Parathyroid adenoma (tissue), 2 donors: ENCODE data around the gene RGS12.

Experiments
- H2AFZ ChIP-seq: fragments of 300-600 bp; sonication (generic); one replicate; pipeline ENCODE4 v1.7.0; 2017; ENCODE audit warnings: antibody characterized with exemption, mild to moderate bottlenecking
- H3K27ac ChIP-seq: fragments of 300-600 bp; sonication (generic); one replicate; pipeline ENCODE4 v1.7.0; 2017
- H3K27me3 ChIP-seq: fragments of 300-600 bp; sonication (generic); one replicate; pipeline ENCODE4 v1.7.0; 2017; ENCODE audit warnings: low read length; ENCODE audit not compliant: control insufficient read depth, insufficient read depth
- H3K36me3 ChIP-seq: fragments of 300-600 bp; sonication (generic); one replicate; pipeline ENCODE4 v1.7.0; 2017; ENCODE audit warnings: low read length; ENCODE audit not compliant: control insufficient read depth, insufficient read depth
- H3K4me1 ChIP-seq: fragments of 300-600 bp; sonication (generic); one replicate; pipeline ENCODE4 v1.7.0; 2017; ENCODE audit warnings: control low read depth
- H3K4me2 ChIP-seq: fragments of 300-600 bp; sonication (generic); one replicate; pipeline ENCODE4 v1.7.0; 2017; ENCODE audit warnings: low read length
- H3K4me3 ChIP-seq: fragments of 300-600 bp; sonication (generic); one replicate; pipeline ENCODE4 v1.7.0; 2017; ENCODE audit warnings: low read depth, low read length
- H3K79me2 ChIP-seq: fragments of 300-600 bp; sonication (generic); one replicate; pipeline ENCODE4 v1.7.0; 2017; ENCODE audit warnings: control low read depth
- H3K9ac ChIP-seq: fragments of 300-600 bp; sonication (generic); one replicate; pipeline ENCODE4 v1.7.0; 2017; ENCODE audit warnings: mild to moderate bottlenecking
- H3K9me3 ChIP-seq: fragments of 300-600 bp; sonication (generic); one replicate; pipeline ENCODE4 v1.7.0; 2017; ENCODE audit warnings: low read length; ENCODE audit not compliant: control insufficient read depth
- TF ChIP-seq, protein P1 (sequence below): fragments of 300-600 bp; sonication (generic); IDR thresholded peaks from one replicate; pipeline ENCODE4 v1.7.0; 2017; ENCODE audit warnings: antibody characterized with exemption, mild to moderate bottlenecking
- donor health status: primary hyperparathyroidism.

Gene RGS12

DNA sequence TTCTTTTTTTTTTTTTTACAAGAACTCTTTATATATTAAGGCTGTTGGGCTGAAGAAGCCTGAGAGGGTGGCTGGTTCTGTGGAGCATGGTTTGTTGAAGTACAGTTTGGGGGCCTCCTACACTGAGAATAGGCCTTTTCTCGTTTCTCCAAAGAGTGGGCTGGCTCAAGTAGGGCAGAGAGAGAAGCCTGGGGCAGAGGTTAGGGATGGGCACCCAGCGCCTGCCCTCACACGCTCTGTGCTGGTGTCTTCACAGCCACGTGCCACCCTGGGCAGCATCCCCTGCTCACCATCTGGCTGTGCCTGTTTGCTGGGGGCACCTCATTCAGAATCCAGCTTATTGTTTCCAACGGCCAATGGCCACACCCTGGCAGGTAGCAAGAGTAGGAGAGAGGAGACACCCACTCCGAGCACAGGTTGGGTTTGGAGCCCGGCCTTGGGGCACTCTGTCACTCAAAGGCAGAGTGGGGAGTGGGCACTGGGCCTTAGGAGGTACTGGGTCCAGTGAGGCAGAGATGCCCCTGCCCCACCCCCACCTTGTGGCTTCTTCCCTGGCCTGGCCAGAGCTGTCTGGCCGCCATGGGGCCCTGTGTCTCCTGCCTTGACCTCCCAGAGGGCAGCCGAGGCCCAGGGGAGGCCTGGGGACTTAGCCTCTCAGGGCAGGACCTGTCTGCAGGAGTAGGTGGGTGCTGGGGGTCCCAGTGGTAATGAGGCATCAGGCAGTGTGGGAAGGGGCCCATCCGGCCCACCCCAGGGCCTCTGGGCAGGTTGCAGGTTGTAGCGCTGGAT is 40.9 kb upstream of the RGS12 start:
- Histone ChIP-seq H2AFZ (no peak overlapping the region), H3K79me2 (no peaks in the 10 kb centered on the region), H3K4me3 (no peak overlapping the region), H3K27me3 (no peaks in the 10 kb centered on the region), H3K4me2 (no peak overlapping the region), H3K27ac (no peak overlapping the region), H3K9ac (no peak overlapping the region), H3K4me1 (no peaks in the 10 kb centered on the region), H3K36me3 (no peaks in the 10 kb centered on the region), H3K9me3 (no peaks in the 10 kb centered on the region)
- TF ChIP-seq, protein P1, sequence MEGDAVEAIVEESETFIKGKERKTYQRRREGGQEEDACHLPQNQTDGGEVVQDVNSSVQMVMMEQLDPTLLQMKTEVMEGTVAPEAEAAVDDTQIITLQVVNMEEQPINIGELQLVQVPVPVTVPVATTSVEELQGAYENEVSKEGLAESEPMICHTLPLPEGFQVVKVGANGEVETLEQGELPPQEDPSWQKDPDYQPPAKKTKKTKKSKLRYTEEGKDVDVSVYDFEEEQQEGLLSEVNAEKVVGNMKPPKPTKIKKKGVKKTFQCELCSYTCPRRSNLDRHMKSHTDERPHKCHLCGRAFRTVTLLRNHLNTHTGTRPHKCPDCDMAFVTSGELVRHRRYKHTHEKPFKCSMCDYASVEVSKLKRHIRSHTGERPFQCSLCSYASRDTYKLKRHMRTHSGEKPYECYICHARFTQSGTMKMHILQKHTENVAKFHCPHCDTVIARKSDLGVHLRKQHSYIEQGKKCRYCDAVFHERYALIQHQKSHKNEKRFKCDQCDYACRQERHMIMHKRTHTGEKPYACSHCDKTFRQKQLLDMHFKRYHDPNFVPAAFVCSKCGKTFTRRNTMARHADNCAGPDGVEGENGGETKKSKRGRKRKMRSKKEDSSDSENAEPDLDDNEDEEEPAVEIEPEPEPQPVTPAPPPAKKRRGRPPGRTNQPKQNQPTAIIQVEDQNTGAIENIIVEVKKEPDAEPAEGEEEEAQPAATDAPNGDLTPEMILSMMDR = no peak

DNA sequence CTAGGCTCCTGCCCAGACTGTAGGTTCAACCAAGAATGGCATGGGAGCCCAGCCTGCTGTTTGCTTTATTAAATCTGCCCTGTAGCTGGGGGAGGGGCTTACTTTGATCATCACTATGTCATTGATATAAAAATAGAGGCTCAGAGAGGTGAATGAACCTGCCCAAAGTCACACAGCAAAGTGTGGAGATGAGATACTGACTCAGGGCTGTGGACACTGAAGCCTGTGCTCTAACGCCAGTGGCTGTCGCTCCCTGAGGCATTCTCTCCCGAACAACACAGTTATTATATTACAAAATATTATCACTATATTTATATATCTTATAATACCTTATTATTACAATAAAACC is 40.4 kb upstream of the RGS12 start:
- no peaks in the 10 kb centered on the region for H3K9me3 ChIP-seq
- H3K27ac ChIP-seq = no peak overlapping the region
- no peak overlapping the region for H2AFZ ChIP-seq
- H3K4me3 ChIP-seq = no peak overlapping the region
- no peaks in the 10 kb centered on the region for H3K79me2 ChIP-seq
- no peaks in the 10 kb centered on the region for H3K36me3 ChIP-seq
- H3K9ac ChIP-seq = no peak overlapping the region
- TF ChIP-seq, protein P1 = no peak
- no peaks in the 10 kb centered on the region for H3K4me1 ChIP-seq
- no peak overlapping the region for H3K4me2 ChIP-seq
- H3K27me3 ChIP-seq = no peaks in the 10 kb centered on the region

DNA sequence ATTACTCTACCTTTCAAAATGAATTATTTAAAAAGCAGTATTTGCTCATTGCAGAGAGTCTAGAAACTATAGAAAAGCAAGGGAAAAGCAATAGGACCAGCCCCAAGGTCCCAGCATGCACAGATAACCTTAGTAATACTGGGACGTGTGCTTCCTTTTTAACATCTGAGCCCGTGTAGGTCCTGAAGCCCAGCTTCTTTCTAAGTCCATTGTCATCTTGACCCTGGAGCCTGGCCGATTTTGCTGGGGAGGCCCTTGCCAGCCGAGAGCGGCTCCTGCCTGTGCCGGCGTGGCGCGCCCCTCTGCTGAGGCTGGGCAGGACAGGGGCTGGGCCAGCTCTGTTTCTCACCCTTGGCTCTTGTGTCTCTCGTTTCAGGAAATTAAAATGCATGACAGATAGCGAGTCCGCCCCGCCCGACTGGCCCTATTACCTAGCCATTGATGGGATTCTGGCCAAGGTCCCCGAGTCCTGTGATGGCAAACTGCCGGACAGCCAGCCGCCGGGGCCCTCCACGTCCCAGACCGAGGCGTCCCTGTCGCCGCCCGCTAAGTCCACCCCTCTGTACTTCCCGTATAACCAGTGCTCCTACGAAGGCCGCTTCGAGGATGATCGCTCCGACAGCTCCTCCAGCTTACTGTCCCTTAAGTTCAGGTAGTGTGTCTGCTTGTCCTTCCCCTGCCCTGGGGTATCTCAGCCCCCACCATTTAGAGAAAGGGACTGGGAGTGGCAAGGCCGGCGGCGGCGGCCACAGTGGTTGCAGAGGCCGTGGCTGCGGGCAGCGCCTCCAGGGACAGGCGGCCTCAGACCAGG is 39.8 kb upstream of the RGS12 start:
- no peaks in the 10 kb centered on the region for H3K9me3 ChIP-seq
- H3K4me1 ChIP-seq = no peaks in the 10 kb centered on the region
- no peak overlapping the region for H2AFZ ChIP-seq
- no peaks in the 10 kb centered on the region for H3K27me3 ChIP-seq
- no peaks in the 10 kb centered on the region for H3K36me3 ChIP-seq
- H3K9ac ChIP-seq = no peak overlapping the region
- H3K79me2 ChIP-seq = no peaks in the 10 kb centered on the region
- no peak overlapping the region for H3K27ac ChIP-seq
- H3K4me2 ChIP-seq = no peak overlapping the region
- H3K4me3 ChIP-seq = no peak overlapping the region
- TF ChIP-seq, protein P1 = no peak

DNA sequence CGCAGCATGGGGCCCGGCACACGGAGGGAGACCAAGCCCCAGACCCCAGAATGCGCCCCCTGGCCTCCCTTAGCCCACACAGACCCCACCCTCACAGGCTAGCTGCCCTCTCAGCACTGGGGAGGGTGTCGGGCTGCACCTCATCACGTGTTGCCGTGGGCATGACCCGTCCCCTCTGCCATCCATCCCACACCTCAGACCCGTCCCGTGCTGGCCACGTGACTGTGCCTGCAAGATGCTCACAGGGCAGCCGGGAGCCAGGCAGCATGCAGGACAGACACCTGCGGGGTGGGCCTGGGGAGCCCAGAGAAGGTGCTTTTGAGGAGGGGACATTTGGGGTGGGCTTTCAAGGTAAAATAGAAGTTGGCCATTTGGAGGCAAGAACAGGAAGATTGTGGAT is 39.0 kb upstream of the RGS12 start:
- Histone ChIP-seq H3K9ac (no peak overlapping the region), H3K36me3 (no peaks in the 10 kb centered on the region)

More for the DNA sequence above, 39.0 kb upstream of the RGS12 start:
- H3K27me3 ChIP-seq = no peaks in the 10 kb centered on the region
- TF ChIP-seq, protein P1 = no peak
- H3K79me2 ChIP-seq = no peaks in the 10 kb centered on the region
- H2AFZ ChIP-seq = no peak overlapping the region
- H3K27ac ChIP-seq = no peak overlapping the region
- H3K4me1 ChIP-seq = no peaks in the 10 kb centered on the region
- no peak overlapping the region for H3K4me2 ChIP-seq
- no peaks in the 10 kb centered on the region for H3K9me3 ChIP-seq
- H3K4me3 ChIP-seq = no peak overlapping the region
